DMS153 (cell line): ENCODE results near the gene PPIL6.

ENCODE experiments used
- DNase-seq: peaks from one replicate; lab custom pipeline; 2025; lab: John Stamatoyannopoulos, UW

The PPIL6 gene

GRCh38 chr6:109440331-109441068 is at the start of gene PPIL6, which contains the start of gene SMPD2:
Gene PPIL6 (minus strand): TSS chr6:109440628. CDS start chr6:109440590, 38 bp downstream.
Gene SMPD2 (plus strand): TSS chr6:109440724. CDS start chr6:109441122, 398 bp downstream.
- DNase-seq = peak; percentile 63

- DNase-seq = no peak
Observed at GRCh38 chr6:109488001-109488400, 47.6 kb upstream of the PPIL6 start.

GRCh38 chr6:109486068-109486467 is 45.6 kb upstream of the PPIL6 start:
- peak; percentile 9 for DNase-seq

- DNase-seq = no peak
Observed at GRCh38 chr6:109485266-109485935, 45.0 kb upstream of the PPIL6 start.

GRCh38 chr6:109484122-109484521 is 43.7 kb upstream of the PPIL6 start:
- no peak for DNase-seq

- DNase-seq = no peak
Observed at GRCh38 chr6:109483735-109484057, 43.3 kb upstream of the PPIL6 start.

- peak; percentile 80 for DNase-seq
Observed at GRCh38 chr6:109482905-109483734, 42.7 kb upstream of the PPIL6 start, which contains the start of gene ZBTB24. Gene ZBTB24 (minus strand): TSS chr6:109483219. CDS start chr6:109482026, 1,193 bp downstream.

- no peak for DNase-seq
Observed at GRCh38 chr6:109480993-109481480, 40.6 kb upstream of the PPIL6 start.

GRCh38 chr6:109478841-109479624 is 38.6 kb upstream of the PPIL6 start:
- no peak for DNase-seq

- no peak for DNase-seq
Observed at GRCh38 chr6:109478222-109478805, 37.9 kb upstream of the PPIL6 start.

- no peak for DNase-seq
Observed at GRCh38 chr6:109477725-109478124, 37.3 kb upstream of the PPIL6 start.

- DNase-seq = no peak
Observed at GRCh38 chr6:109477184-109477583, 36.8 kb upstream of the PPIL6 start.

- no peak for DNase-seq
Observed at GRCh38 chr6:109475625-109476024, 35.2 kb upstream of the PPIL6 start.

GRCh38 chr6:109474995-109475394 is 34.6 kb upstream of the PPIL6 start:
- DNase-seq = no peak

GRCh38 chr6:109473120-109473519 is 32.7 kb upstream of the PPIL6 start:
- DNase-seq = no peak

GRCh38 chr6:109472132-109472995 is 31.9 kb upstream of the PPIL6 start:
- no peak for DNase-seq

- DNase-seq = no peak
Observed at GRCh38 chr6:109471105-109471810, 30.8 kb upstream of the PPIL6 start.

GRCh38 chr6:109469591-109470189 is 29.3 kb upstream of the PPIL6 start:
- DNase-seq = no peak

- no peak for DNase-seq
Observed at GRCh38 chr6:109467696-109468095, 27.3 kb upstream of the PPIL6 start.
